GM13977 (cell line): ENCODE measurements around the gene SUN2.

ENCODE experiments used
- DNase-seq: peaks from one replicate; pipeline ENCODE4 v3.0.0; 2012; ENCODE audit warnings: low spot score
- CTCF ChIP-seq: IDR thresholded peaks from 2 replicates; pipeline ENCODE4 v1.5.1; 2012; ENCODE audit warnings: mild to moderate bottlenecking, control low read depth; ENCODE audit not compliant: insufficient read depth; ENCODE audit errors: extremely low read depth, missing control alignments
- in situ Hi-C: fragments of 300-500 bp; cut with MboI; formaldehyde crosslinking; loops from one replicate; pipeline ENCODE4 v1.12.0; 2022; ENCODE audit warnings: low sequenced_read_pairs, low pct_unique_long_range_greater_than_20kb, mixed read lengths, inconsistent platforms; ENCODE audit not compliant: unreplicated experiment

SUN2 gene

GRCh38 chr22:38788021-38788816 lies 32.4 kb upstream of the SUN2 start:
- in situ Hi-C loops, result no loop called here
- no peak for TF ChIP-seq CTCF
- no peak for DNase-seq

GRCh38 chr22:38786631-38787030 lies 30.8 kb upstream of the SUN2 start:
- no peak for TF ChIP-seq CTCF
- DNase-seq, result no peak
- in situ Hi-C loops, result no loop called here

- in situ Hi-C loops, result no loop called here
- TF ChIP-seq CTCF, result no peak
- no peak for DNase-seq
Observed at GRCh38 chr22:38784856-38785255, 29.1 kb upstream of the SUN2 start.

GRCh38 chr22:38784035-38784434 lies 28.2 kb upstream of the SUN2 start:
- DNase-seq, result no peak
- no peak for TF ChIP-seq CTCF
- in situ Hi-C loops, result no loop called here

- no peak for TF ChIP-seq CTCF
- no peak for DNase-seq
- in situ Hi-C loops, result no loop called here
Observed at GRCh38 chr22:38783095-38783615, 27.4 kb upstream of the SUN2 start.

GRCh38 chr22:38782402-38783094 lies 26.8 kb upstream of the SUN2 start:
- TF ChIP-seq CTCF, result no peak
- in situ Hi-C loops, result no loop called here
- DNase-seq, result peak; percentile 15
